ENCODE data around the gene LEUTX.

Gene LEUTX

GRCh38 chr19:39825093-39825463 is 46.4 kb downstream of the LEUTX start:
- FAIRE-seq: no peak

- no peak for FAIRE-seq
Observed at GRCh38 chr19:39825531-39826076, 47.0 kb downstream of the LEUTX start.

- FAIRE-seq: no peak
Observed at GRCh38 chr19:39826311-39826945, 47.8 kb downstream of the LEUTX start.

- FAIRE-seq: no peak
Observed at GRCh38 chr19:39827216-39827615, 48.6 kb downstream of the LEUTX start.

- no peak for FAIRE-seq
Observed at GRCh38 chr19:39828015-39828653, 49.5 kb downstream of the LEUTX start.

GRCh38 chr19:39828654-39829032 is 50.0 kb downstream of the LEUTX start:
- FAIRE-seq: no peak

- no peak for FAIRE-seq
Observed at GRCh38 chr19:39829702-39830275, 51.1 kb downstream of the LEUTX start.

GRCh38 chr19:39830406-39830805 is 51.8 kb downstream of the LEUTX start:
- no peak for FAIRE-seq

GRCh38 chr19:39830847-39831246 is 52.2 kb downstream of the LEUTX start:
- FAIRE-seq: no peak

- FAIRE-seq: no peak
Observed at GRCh38 chr19:39831679-39832078, 53.0 kb downstream of the LEUTX start.

GRCh38 chr19:39832341-39833083 is 53.9 kb downstream of the LEUTX start:
- no peak for FAIRE-seq

GRCh38 chr19:39833160-39833463 is 54.5 kb downstream of the LEUTX start:
- FAIRE-seq: no peak

GRCh38 chr19:39833464-39834286 is 55.0 kb downstream of the LEUTX start, which contains the start of gene DYRK1B:
Gene DYRK1B (minus strand): TSS chr19:39834162. CDS start chr19:39831867, 2,295 bp downstream.
- peak; percentile 73 for FAIRE-seq

GRCh38 chr19:39834287-39834841 is 55.7 kb downstream of the LEUTX start:
- peak; percentile 12 for FAIRE-seq
